ENCODE data around the gene SGMS1.

The SGMS1 gene

GRCh38 chr10:50421026-50421719, 202.6 kb downstream of the SGMS1 start:
- peak; percentile 74 for TF ChIP-seq CTCF (IDR thresholded peaks at IDR 0.05; ENCODE audit: control insufficient read depth, insufficient read depth, low read depth, low read length, missing control alignments)
- DNase-seq (ENCODE audit: low read depth), result no peak
- no peak overlapping the region for H3K4me3 ChIP-seq (ENCODE audit: control insufficient read depth, low read depth, low read length)

DNA sequence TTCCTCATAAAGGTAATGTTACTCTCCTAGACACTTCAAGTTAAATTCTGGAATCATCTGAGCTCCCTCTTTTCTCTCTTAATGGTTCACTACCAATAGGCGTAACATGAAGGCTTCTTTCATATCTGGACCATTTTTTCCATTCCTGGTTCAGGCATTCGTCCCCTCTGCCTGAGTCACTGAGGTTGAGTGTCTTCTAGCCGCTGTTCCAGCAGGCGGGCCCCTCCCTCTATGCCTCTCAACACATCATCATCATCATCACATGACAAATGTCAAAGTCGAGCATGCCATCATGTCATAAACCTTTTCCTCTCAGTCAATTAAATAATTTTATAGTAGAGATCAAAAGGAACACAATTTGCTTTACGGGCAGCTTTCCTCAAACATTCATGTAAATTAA, 203.6 kb downstream of the SGMS1 start:
- no peak overlapping the region for H3K4me3 ChIP-seq (ENCODE audit: control insufficient read depth, low read depth, low read length)
- no peak for DNase-seq (ENCODE audit: low read depth)
- no peak for TF ChIP-seq CTCF (IDR thresholded peaks at IDR 0.05; ENCODE audit: control insufficient read depth, insufficient read depth, low read depth, low read length, missing control alignments)

DNA sequence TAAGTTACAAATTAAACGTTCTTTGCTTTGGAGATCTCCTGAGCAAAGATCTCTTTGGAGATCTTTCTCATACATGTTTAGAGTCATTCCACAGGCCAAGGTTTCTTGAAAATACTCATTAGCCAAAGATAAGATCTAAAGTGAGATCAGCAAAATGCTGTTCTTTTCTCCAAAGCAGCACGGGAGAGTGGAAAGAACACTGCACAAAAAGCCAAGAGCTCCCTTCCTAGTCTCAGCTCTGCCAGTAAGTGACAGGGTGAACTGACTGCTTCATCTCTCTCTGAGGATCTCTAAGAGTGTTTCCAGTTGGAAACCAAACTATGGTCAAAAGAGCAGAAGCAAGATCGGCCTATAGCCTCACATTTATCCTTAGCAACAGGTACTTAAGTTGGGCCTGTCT, 204.0 kb downstream of the SGMS1 start:
- no peak for TF ChIP-seq CTCF (IDR thresholded peaks at IDR 0.05; ENCODE audit: control insufficient read depth, insufficient read depth, low read depth, low read length, missing control alignments)

GRCh38 chr10:50419091-50419490, 204.7 kb downstream of the SGMS1 start:
- DNase-seq (ENCODE audit: low read depth), result no peak
- no peak for TF ChIP-seq CTCF (IDR thresholded peaks at IDR 0.05; ENCODE audit: control insufficient read depth, insufficient read depth, low read depth, low read length, missing control alignments)
- H3K4me3 ChIP-seq (ENCODE audit: control insufficient read depth, low read depth, low read length), result no peak overlapping the region

More for the DNA sequence above, 204.0 kb downstream of the SGMS1 start:
- H3K4me3 ChIP-seq (ENCODE audit: control insufficient read depth, low read depth, low read length), result no peak overlapping the region
- DNase-seq (ENCODE audit: low read depth), result no peak

DNA sequence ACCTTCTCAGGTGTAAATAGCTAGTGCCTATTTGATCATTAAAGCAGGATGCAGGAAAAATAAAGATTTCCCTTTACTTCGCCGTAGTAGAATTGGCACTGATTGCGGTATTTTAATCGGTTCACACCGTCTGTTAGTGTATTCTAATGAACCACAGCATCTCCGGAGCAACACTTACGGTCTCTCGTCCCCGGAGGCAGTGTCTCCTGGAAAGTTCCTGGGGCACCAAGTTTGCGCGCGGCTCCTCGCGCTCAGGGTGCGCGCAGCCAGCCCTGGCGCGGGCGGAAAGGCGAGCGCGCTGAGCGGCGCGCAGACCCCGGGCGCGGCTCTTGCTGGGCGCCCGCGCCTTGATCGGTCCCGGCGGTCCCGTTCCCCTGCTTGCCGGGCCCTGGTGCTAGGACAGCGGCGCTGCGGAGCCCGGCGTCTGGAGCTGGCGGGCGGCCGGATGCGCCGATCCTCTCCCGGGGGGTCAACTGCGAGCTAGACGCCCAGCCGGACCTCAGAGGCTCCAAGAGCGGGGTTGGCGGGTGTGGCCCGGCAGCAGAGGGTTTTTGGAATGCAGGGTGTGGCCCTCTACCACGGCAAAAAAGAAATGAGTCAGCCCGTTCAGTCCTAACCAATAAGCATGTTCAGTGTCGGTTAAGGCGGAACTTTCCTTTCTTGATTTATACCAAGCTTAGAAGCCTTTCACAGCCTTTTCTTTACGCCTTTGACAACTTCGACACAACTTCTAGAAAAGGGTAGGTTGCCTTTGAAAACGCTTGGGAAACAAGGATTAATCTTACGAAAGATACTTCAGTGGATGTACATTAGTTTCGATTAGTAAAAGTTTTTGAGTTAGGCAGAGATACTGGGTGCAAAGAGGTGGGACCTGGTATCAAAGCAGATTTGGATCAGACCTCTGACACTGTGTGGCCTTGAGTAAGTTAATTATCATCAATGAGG, 205.6 kb downstream of the SGMS1 start:
- H3K4me3 ChIP-seq (ENCODE audit: control insufficient read depth, low read depth, low read length), result peak overlapping the region; percentile 53
- no peak for TF ChIP-seq CTCF (IDR thresholded peaks at IDR 0.05; ENCODE audit: control insufficient read depth, insufficient read depth, low read depth, low read length, missing control alignments)
- peak; percentile 44 for DNase-seq (ENCODE audit: low read depth)

DNA sequence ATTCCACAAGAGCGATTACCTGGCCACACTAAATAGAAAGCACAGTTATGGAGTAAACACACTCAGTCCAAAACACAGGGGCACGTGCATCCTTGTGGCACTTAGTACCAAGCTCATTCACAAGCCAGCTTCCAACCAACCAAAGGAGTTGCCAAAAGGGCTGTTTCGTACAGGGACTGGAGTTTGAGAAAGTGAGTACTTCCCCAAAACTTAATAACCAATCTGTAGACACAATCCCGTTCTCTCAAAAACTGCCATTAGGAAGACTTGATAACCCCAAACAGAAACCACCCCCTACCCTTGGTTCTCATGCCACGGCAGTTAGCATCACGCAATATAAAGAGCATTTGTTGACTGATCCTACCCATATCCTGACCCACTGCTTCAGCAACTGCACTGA, 206.3 kb downstream of the SGMS1 start:
- no peak for DNase-seq (ENCODE audit: low read depth)
- no peak for TF ChIP-seq CTCF (IDR thresholded peaks at IDR 0.05; ENCODE audit: control insufficient read depth, insufficient read depth, low read depth, low read length, missing control alignments)
- peak overlapping the region; percentile 53 for H3K4me3 ChIP-seq (ENCODE audit: control insufficient read depth, low read depth, low read length)

Data from AG09309 (cell line).